GM12875 (cell line): Measurements from ENCODE around the gene PRKAG2.

Source experiments
- H3K4me3 ChIP-seq: one replicate; pipeline ENCODE4 v1.5.1; 2011; ENCODE audit warnings: low read depth, low read length, control low read depth
- TF ChIP-seq, protein P1 (sequence below): IDR thresholded peaks from 2 replicates; pipeline ENCODE4 v1.5.1; 2011; ENCODE audit warnings: low read depth, mild to moderate bottlenecking, control low read depth, inconsistent platforms, low read length, moderate library complexity, borderline replicate concordance; ENCODE audit not compliant: insufficient read depth

The PRKAG2 gene

DNA sequence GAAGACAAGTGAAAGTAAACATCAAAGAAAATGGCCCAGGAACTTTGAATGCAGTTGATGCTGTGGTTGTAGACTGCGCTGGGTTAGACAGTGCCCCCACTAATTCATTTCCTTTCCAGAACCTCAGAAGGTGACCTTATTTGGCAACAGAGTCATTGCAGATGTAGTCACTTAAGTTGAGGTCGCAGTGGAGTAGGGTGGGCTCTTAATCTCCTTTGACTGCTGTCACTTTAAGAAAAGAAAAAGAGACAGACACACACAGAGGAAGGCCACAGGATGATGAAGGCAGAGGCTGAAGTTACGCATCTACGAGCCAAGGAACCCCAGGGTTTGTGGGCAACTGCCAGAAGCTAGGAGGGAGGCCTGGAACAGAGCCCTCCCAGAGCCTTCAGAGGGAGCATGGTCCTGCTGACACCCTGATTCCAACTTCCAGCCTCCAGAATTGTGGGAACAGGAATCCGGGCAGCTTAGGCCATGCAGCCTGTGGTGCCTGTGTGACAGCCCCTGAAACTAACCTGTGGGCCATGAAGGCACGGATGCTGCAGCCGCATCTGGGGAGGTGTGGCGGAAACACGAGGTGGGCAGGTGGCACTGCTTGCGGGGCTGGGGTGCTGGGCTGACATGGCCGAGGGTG, 107.6 kb downstream of the PRKAG2 start:
- TF ChIP-seq, protein P1, sequence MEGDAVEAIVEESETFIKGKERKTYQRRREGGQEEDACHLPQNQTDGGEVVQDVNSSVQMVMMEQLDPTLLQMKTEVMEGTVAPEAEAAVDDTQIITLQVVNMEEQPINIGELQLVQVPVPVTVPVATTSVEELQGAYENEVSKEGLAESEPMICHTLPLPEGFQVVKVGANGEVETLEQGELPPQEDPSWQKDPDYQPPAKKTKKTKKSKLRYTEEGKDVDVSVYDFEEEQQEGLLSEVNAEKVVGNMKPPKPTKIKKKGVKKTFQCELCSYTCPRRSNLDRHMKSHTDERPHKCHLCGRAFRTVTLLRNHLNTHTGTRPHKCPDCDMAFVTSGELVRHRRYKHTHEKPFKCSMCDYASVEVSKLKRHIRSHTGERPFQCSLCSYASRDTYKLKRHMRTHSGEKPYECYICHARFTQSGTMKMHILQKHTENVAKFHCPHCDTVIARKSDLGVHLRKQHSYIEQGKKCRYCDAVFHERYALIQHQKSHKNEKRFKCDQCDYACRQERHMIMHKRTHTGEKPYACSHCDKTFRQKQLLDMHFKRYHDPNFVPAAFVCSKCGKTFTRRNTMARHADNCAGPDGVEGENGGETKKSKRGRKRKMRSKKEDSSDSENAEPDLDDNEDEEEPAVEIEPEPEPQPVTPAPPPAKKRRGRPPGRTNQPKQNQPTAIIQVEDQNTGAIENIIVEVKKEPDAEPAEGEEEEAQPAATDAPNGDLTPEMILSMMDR = no peak
- H3K4me3 ChIP-seq = peak overlapping the region; percentile 5

- no peak overlapping the region for H3K4me3 ChIP-seq
- TF ChIP-seq, protein P1 = no peak
Observed at GRCh38 chr7:151768805-151769187, 108.1 kb downstream of the PRKAG2 start.

DNA sequence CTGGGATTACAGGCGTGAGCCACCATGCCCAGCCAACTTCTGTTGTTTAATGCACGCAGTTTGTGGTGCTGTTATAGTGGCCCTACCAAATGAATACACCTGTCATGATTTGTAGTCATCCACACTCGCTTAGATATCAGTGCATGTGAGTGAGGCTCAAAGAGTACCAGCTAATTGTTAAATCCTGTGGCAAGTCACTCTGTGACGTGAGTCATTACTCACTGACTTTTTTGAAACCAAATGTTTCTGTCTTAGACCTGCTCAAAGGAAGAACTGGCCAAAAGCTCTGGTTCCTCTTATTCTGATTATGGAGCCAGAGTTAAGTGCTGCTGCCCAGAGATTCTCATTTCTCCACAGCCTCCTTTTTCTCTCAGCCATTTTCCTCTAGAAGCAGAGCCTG, 109.4 kb downstream of the PRKAG2 start:
- H3K4me3 ChIP-seq = no peak overlapping the region
- TF ChIP-seq, protein P1 = no peak

GRCh38 chr7:151764056-151764920, 112.6 kb downstream of the PRKAG2 start:
- TF ChIP-seq, protein P1 = no peak
- H3K4me3 ChIP-seq = no peak overlapping the region

DNA sequence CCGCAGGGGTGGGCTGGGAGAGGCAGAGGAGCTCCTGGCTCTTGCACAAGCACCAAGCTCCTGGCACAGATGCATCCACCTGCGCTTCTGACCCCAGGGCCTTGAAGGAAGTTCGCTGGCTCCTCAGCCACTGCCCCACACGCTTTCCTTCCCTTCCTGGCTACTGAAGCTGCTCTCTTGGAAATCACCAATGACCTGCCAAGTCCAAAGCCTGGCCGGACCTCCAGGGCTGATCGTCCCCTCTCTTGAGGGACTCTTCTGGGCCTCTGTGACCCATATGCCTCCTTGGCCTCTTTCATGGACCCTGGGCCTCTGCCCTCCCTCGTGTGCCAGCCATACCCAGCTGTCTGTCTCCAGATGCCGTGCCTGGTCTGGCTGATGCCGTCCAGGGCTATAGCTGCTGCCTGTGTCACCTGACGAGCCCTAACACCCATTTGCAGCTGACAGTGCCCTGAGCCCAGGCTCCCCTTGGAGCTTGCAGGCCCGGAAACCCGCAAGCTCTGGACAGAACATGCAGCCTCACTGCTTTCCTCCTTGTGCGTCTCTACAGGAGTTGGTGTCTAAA, 113.4 kb downstream of the PRKAG2 start:
- TF ChIP-seq, protein P1 = no peak
- H3K4me3 ChIP-seq = no peak overlapping the region

- TF ChIP-seq, protein P1 = no peak
- H3K4me3 ChIP-seq = no peak overlapping the region
Observed at GRCh38 chr7:151762583-151763245, 114.2 kb downstream of the PRKAG2 start.
